Breast epithelium (tissue), 3 donors: Measurements from ENCODE around the gene TNF.

Source experiments
- CTCF ChIP-seq, 3 donors: fragments of 450-650 bp; IDR thresholded peaks; one replicate each; pipeline ENCODE4 v1.5.1; 2016 to 2017; ENCODE audit warnings: antibody characterized with exemption in 3 of 3, mild to moderate bottlenecking in 3 of 3, moderate library complexity in 3 of 3
- POLR2A ChIP-seq: fragments of 450-650 bp; IDR thresholded peaks from one replicate; pipeline ENCODE4 v1.6.1; 2016; ENCODE audit warnings: antibody characterized with exemption, mild to moderate bottlenecking, moderate library complexity
- POLR2AphosphoS5 ChIP-seq, 3 donors: sonication (generic); formaldehyde crosslinking; IDR thresholded peaks; one replicate each; pipeline ENCODE4 v1.6.1; 2017; ENCODE audit warnings: antibody characterized with exemption in 3 of 3

- TF ChIP-seq CTCF (IDR thresholded peaks at IDR 0.05) (no peak), POLR2A (no peak), POLR2AphosphoS5 (IDR thresholded peaks at IDR 0.05) (no peak)
Measured at GRCh38 chr6:31585491-31585890, 10.1 kb downstream of the TNF start.
